ENCODE results near the gene DDX11.
"Not testable (repeated sequence)": the region's sequence is repeated elsewhere in the genome, so short reads cannot be mapped to it uniquely, and the experiment has no call there.

The DDX11 gene

GRCh38 chr12:31073527-31074332 is at the start of gene DDX11:
TSS of gene DDX11 (plus strand) at chr12:31073860. CDS start at chr12:31078394, 4,534 bp downstream.
- peak; percentile 98 for DNase-seq

GRCh38 chr12:31026202-31026601 is 47.5 kb upstream of the DDX11 start:
- DNase-seq, result no peak

GRCh38 chr12:31027006-31027405 is 46.7 kb upstream of the DDX11 start:
- not testable (repeated sequence) for DNase-seq

- no peak for DNase-seq
Measured at GRCh38 chr12:31029468-31029867, 44.2 kb upstream of the DDX11 start.

GRCh38 chr12:31029916-31030562 is 43.6 kb upstream of the DDX11 start:
- DNase-seq, result no peak

GRCh38 chr12:31031951-31032335 is 41.7 kb upstream of the DDX11 start:
- peak; percentile 26 for DNase-seq

- no peak for DNase-seq
Measured at GRCh38 chr12:31033146-31033545, 40.5 kb upstream of the DDX11 start.

GRCh38 chr12:31033681-31034080 is 40.0 kb upstream of the DDX11 start:
- DNase-seq, result no peak

GRCh38 chr12:31034372-31034771 is 39.3 kb upstream of the DDX11 start:
- DNase-seq, result no peak

- no peak for DNase-seq
Measured at GRCh38 chr12:31035226-31035625, 38.4 kb upstream of the DDX11 start.

- no peak for DNase-seq
Measured at GRCh38 chr12:31035967-31036665, 37.5 kb upstream of the DDX11 start.

- no peak for DNase-seq
Measured at GRCh38 chr12:31037028-31037427, 36.6 kb upstream of the DDX11 start.

GRCh38 chr12:31037931-31038330 is 35.7 kb upstream of the DDX11 start:
- no peak for DNase-seq

- DNase-seq, result no peak
Measured at GRCh38 chr12:31041033-31041564, 32.6 kb upstream of the DDX11 start.

GRCh38 chr12:31050143-31050542 is 23.5 kb upstream of the DDX11 start:
- DNase-seq, result not testable (repeated sequence)

- DNase-seq, result not testable (repeated sequence)
Measured at GRCh38 chr12:31050548-31050947, 23.1 kb upstream of the DDX11 start.

- not testable (repeated sequence) for DNase-seq
Measured at GRCh38 chr12:31051692-31052091, 22.0 kb upstream of the DDX11 start.

- DNase-seq, result not testable (repeated sequence)
Measured at GRCh38 chr12:31052121-31052520, 21.5 kb upstream of the DDX11 start.

GRCh38 chr12:31052666-31053439 is 20.8 kb upstream of the DDX11 start:
- DNase-seq, result not testable (repeated sequence)

- DNase-seq, result peak; percentile 19
Measured at GRCh38 chr12:31053944-31054343, 19.7 kb upstream of the DDX11 start.

- DNase-seq, result no peak
Measured at GRCh38 chr12:31057671-31058070, 16.0 kb upstream of the DDX11 start.

- peak; percentile 46 for DNase-seq
Measured at GRCh38 chr12:31066196-31066595, 7.5 kb upstream of the DDX11 start.

GRCh38 chr12:31067656-31068055 is 6.0 kb upstream of the DDX11 start:
- DNase-seq, result not testable (repeated sequence)
